Measurements from ENCODE around the gene PBRM1. TPM values are rescaled to one million over a fixed set of nuclear protein-coding genes. Genes with fewer than 3 reads are reported as not detected.

The PBRM1 gene
- total RNA-seq (2022; extraction: Qiagen RNA extraction) = 9.5 to 17.9 TPM (median 15.1 TPM) in 5 replicates

DNA sequence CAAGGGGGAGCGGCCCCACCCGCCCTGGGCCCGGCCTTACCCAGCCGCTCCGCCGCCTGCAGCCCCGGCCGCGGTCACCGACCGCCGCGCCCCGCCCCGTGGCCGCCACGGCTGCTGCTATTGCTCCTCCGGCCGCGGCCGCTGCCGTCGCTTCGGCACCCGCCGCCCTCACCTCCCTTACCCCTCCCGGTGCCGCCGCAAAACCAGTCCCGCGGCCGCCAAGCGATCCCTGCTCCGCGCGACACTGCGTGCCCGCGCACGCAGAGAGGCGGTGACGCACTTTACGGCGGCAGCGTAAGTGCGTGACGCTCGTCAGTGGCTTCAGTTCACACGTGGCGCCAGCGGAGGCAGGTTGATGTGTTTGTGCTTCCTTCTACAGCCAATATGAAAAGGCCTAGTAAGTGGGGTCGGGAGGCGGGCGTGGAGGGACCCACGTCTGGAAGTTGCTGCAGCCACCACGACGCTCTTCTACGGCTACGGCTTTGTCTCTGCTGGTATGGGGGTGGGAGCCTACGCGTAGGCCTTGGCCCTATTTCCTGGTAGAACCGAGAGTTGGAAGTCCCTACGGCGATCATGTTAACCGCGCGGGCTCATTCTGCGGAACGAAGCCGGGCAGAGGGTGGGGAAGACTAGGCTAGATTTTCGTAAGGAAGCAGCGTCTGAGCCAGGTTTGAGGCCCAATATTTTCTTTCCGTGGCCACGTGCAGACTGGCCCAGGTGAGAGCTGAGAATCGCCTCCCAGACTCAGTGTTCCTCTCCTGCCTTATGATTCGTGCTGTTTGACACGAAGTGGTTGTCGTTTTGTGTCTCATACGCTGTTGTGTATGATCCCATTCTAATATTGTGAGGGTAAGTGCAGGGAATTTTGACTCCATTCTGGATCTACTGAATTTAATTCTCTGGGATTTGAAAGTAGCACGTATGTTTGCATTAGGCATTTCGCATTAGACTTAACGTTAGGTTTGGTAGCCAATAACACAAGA is at the start of gene PBRM1, which contains the start of gene GNL3:
TSS of gene PBRM1 (minus strand) at position 205 of the 983 bp plus-strand sequence.
TSS of gene GNL3 (plus strand) at position 324 of the 983 bp plus-strand sequence. CDS start at position 385, 61 bp downstream.

DNA sequence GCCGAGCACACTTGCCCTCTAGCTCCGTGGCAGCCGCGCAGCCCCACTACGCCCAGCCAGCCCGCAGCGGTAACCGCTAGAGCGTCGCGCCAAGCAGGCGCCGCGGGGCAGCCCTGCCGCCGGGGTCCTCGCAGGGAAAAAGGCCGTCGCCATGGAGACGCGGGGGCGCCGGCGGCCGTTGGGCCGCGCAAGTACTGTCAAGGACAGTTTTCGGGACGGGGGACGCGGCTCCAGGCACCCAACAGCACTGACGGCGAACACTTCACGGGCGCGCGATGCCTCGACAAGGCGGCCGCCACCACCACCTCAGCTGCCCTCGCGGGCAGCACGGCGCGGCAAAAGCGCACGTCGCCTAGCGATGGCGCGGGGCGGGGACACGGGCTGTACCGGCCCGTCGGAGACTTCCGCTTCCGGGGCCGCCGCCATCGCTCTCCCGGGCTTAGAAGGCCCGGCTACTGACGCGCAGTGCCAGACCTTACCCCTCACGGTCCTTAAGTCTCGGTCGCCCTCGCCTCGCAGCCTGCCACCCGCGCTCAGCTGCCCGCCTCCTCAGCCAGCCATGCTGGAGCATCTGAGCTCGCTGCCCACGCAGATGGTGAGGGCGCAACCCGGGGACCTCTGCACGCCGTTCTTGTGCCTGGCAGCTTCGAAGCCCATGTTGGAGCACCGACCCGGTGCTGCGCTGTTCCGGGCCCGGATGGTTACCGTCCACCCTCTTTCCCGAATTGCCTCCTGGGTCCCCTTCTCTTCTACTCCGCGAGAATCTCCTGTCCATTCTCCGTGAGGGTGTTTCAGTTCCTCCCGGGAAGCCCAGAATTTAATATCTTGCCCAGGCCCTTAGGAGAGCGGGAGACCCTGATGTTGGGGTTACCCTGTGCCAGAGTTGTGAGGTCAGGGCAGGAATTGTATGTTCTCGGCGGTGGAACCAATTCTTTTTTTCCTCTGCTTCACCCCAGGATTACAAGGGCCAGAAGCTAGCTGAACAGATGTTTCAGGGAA is 20.3 kb upstream of the PBRM1 start, which contains the start of the genes GLT8D1 and SPCS1:
TSS of gene GLT8D1 (minus strand) at position 104 of the 999 bp plus-strand sequence. CDS start 5,331 bp downstream, outside the sequence.
TSS of gene SPCS1 (plus strand) at position 419 of the 999 bp plus-strand sequence. CDS start at position 560, 141 bp downstream.

DNA sequence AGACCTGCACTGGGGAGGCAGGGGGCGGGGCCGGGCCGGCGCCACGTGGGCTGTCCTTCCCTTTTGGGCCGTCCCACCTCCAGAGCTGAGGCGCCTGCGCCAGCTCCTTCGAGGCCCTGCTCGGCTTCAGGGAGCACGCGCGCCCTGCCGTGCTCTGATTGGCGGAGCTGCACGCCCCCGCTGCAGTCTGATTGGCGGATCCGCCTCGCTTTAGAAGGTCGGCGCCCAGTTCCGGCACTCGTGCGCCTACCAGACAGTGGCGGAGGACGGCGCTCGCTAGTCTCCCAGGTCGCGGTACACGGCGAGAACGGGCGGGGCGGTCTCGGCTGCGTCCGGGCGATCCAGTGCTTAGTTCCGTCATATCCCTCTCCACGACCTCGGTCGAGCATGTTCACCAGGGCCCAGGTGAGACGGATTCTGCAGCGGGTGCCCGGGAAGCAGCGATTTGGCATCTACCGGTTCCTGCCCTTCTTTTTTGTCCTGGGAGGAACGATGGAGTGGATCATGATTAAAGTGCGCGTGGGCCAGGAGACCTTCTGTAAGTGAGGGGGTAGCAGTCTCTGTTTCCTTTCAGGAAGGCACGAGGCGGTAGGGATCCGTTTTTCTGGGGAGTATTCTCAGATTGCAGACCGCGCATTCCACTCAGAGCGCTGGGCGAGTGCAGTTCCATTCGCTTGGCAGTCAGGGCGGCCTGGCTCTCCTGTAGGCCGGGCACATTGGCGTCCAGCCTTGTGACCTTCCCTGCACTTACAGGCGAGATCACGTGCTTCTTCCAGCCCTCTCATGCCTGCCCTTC is 149.1 kb downstream of the PBRM1 start, which contains the start of gene UQCC5:
TSS of gene UQCC5 (plus strand) at position 237 of the 796 bp plus-strand sequence. CDS start at position 388, 151 bp downstream.

DNA sequence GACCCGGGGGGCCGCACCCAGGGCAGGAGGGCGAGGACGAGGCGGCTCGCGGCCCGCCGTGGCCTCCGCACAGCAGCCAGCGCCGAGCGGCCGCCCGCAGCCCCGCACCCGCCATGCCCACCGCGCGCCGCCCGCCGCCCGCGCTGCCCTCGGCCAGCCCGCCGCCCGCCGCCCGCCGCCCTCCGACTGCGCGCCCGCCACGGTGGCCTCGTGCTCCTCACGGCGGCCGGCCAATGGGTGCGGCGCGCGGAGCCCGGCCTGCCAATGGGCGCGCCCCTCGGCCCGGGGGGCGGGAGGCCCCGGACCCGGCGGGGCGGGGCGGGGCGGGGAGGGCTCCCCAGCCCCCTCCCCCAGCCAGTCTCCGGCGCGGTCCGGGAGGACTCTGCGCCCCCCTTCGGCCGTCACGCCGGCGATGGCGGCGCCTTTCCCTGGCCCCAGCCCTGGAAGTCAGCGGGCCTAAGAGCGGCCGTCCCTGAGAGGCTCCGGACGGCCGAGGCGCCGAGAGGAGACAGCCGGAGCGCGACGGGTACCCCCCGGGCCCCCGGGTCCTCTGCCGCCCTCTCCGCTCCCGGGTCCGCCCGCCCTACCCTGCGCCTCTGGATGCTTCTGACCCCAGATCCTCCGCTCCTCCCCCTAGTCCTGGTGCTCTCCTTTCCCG is 152.0 kb downstream of the PBRM1 start, which contains the start of gene NT5DC2:
TSS of gene NT5DC2 (minus strand) at position 235 of the 658 bp plus-strand sequence. CDS start at position 115, 120 bp downstream.

Other genes starting within 250 kb of the PBRM1 start
- gene SEMA3G, start 240.8 kb downstream of the PBRM1 start, total RNA-seq (2022; extraction: Qiagen RNA extraction) = 0.03 to 0.16 TPM (median 0.06 TPM) in 5 replicates
- 0.63 to 1.4 TPM (median 1.2 TPM) in 5 replicates for gene TNNC1, start 231.9 kb downstream of the PBRM1 start, total RNA-seq (2022; extraction: Qiagen RNA extraction)
- 11.4 to 14.9 TPM (median 12.8 TPM) in 5 replicates for gene NISCH, start 230.3 kb downstream of the PBRM1 start, total RNA-seq (2022; extraction: Qiagen RNA extraction)
- gene STAB1, start 190.6 kb downstream of the PBRM1 start, total RNA-seq (2022; extraction: Qiagen RNA extraction) = 0.03 to 0.21 TPM (median 0.09 TPM) in 5 replicates
- gene NT5DC2, start 152.1 kb downstream of the PBRM1 start, total RNA-seq (2022; extraction: Qiagen RNA extraction) = 86.6 to 102 TPM (median 96.8 TPM) in 5 replicates
- 52.2 to 71.7 TPM (median 61.7 TPM) in 5 replicates for gene UQCC5, start 149.3 kb downstream of the PBRM1 start, total RNA-seq (2022; extraction: Qiagen RNA extraction)
- 84.4 to 149 TPM (median 91.0 TPM) in 5 replicates for gene GNL3, start 119 bp upstream of the PBRM1 start, total RNA-seq (2022; extraction: Qiagen RNA extraction)
- gene GLT8D1, start 19.9 kb upstream of the PBRM1 start, total RNA-seq (2022; extraction: Qiagen RNA extraction) = 35.0 to 41.9 TPM (median 38.7 TPM) in 5 replicates
- 145 to 168 TPM (median 158 TPM) in 5 replicates for gene SPCS1, start 20.2 kb upstream of the PBRM1 start, total RNA-seq (2022; extraction: Qiagen RNA extraction)
- 10.7 to 15.3 TPM (median 12.7 TPM) in 5 replicates for gene NEK4, start 85.0 kb upstream of the PBRM1 start, total RNA-seq (2022; extraction: Qiagen RNA extraction)
- not detected in 5 replicates for gene ITIH1, start 91.7 kb upstream of the PBRM1 start, total RNA-seq (2022; extraction: Qiagen RNA extraction)
- 0.06 to 0.21 TPM (median 0.18 TPM) in 3 of 5 replicates, not detected in the others for gene ITIH3, start 108.9 kb upstream of the PBRM1 start, total RNA-seq (2022; extraction: Qiagen RNA extraction)
- 0.44 to 1.5 TPM (median 1.1 TPM) in 5 replicates for gene ITIH4, start 144.8 kb upstream of the PBRM1 start, total RNA-seq (2022; extraction: Qiagen RNA extraction)
- gene MUSTN1, start 149.1 kb upstream of the PBRM1 start, total RNA-seq (2022; extraction: Qiagen RNA extraction) = 0.20 to 0.32 TPM in 2 of 5 replicates, not detected in the others
- gene STIMATE, start 211.6 kb upstream of the PBRM1 start, total RNA-seq (2022; extraction: Qiagen RNA extraction) = 7.5 to 9.0 TPM (median 8.5 TPM) in 5 replicates